SK-N-SH (cell line): ENCODE results near the gene FAM229B. TPM values are rescaled to one million over a fixed set of nuclear protein-coding genes. Genes with fewer than 3 reads are reported as not detected.

Experiments used
- CTCF ChIA-PET: fragments of 300-600, 350-600 bp; formaldehyde crosslinking; extraction: SDS; loops from one replicate; lab custom pipeline; 2021; lab: Yijun Ruan, JAX
- POLR2A ChIA-PET: fragments of 350-600 bp; sonication (Branson Sonifier 250); formaldehyde crosslinking; extraction: SDS; loops from one replicate; lab custom pipeline; 2020; ENCODE audit warnings: antibody characterized with exemption, inconsistent platforms; lab: Yijun Ruan, JAX
- DNase-seq: peaks from one replicate; pipeline ENCODE4 v3.0.0; 2012
- H2AFZ ChIP-seq: fragments of 200-600 bp; sonication (generic); 2 replicates; pipeline ENCODE4 v1.8.1; 2016; ENCODE audit warnings: antibody characterized with exemption, mild to moderate bottlenecking, low read depth
- H3F3A ChIP-seq: fragments of 200-600 bp; sonication (generic); replicated peaks from 2 replicates; pipeline ENCODE3; 2016; ENCODE audit warnings: antibody characterized with exemption, mild to moderate bottlenecking; ENCODE audit not compliant: insufficient read depth
- H3K27ac ChIP-seq, 2 experiments: fragments of 200-500 bp in 1 of 2; fragments of 200-600 bp in 1 of 2; sonication (Bioruptor generic) in 1 of 2; sonication (generic), shearing (Covaris generic) in 1 of 2; 2 replicates each; pipeline versions ENCODE4 v1.5.1 to v1.6.1; 2014 to 2016; ENCODE audit warnings: low read depth in 2 of 2, inconsistent platforms in 1 of 2, low read length in 1 of 2, mild to moderate bottlenecking in 1 of 2, mixed read lengths in 1 of 2
- H3K27me3 ChIP-seq: fragments of 200-600 bp; sonication (generic), shearing (Covaris generic); 2 replicates; pipeline ENCODE4 v1.6.1; 2016; ENCODE audit warnings: mixed run types; ENCODE audit not compliant: insufficient read depth
- H3K36me3 ChIP-seq, 2 experiments: fragments of 200-500 bp in 1 of 2; fragments of 200-600 bp in 1 of 2; sonication (Bioruptor generic) in 1 of 2; sonication (generic) in 1 of 2; replicated peaks in 1 of 2; 2 replicates each; pipeline versions ENCODE3 to v1.5.1; 2014 to 2016; ENCODE audit warnings: low read length in 1 of 2, mild to moderate bottlenecking in 1 of 2; ENCODE audit not compliant: insufficient read depth in 2 of 2, control insufficient read depth in 1 of 2
- H3K4me1 ChIP-seq, 2 experiments: fragments of 200-500 bp in 1 of 2; fragments of 200-600 bp in 1 of 2; sonication (Bioruptor generic) in 1 of 2; sonication (generic), shearing (Covaris generic) in 1 of 2; 2 replicates each; pipeline versions ENCODE4 v1.5.1 to v1.6.1; 2014 to 2016; ENCODE audit warnings: low read depth in 1 of 2, low read length in 1 of 2, mixed run types in 1 of 2; ENCODE audit not compliant: insufficient read depth in 2 of 2, control insufficient read depth in 1 of 2
- H3K4me2 ChIP-seq: fragments of 200-600 bp; sonication (generic), shearing (Covaris generic); 2 replicates; pipeline ENCODE4 v1.6.1; 2017; ENCODE audit warnings: mixed run types
- H3K4me3 ChIP-seq, 2 experiments: fragments of 200-500 bp in 1 of 2; fragments of 200-600 bp in 1 of 2; sonication (Bioruptor generic) in 1 of 2; sonication (generic), shearing (Covaris generic) in 1 of 2; 2 replicates each; pipeline versions ENCODE4 v1.5.1 to v1.8.1; 2014 to 2016; ENCODE audit warnings: low read depth in 2 of 2, inconsistent platforms in 1 of 2, low read length in 1 of 2, mild to moderate bottlenecking in 1 of 2, mixed read lengths in 1 of 2, moderate library complexity in 1 of 2
- H3K79me2 ChIP-seq: fragments of 200-600 bp; sonication (generic); 2 replicates; pipeline ENCODE4 v1.8.1; 2017; ENCODE audit warnings: mild to moderate bottlenecking; ENCODE audit not compliant: insufficient read depth
- H3K9ac ChIP-seq: fragments of 200-600 bp; sonication (generic); 2 replicates; pipeline ENCODE4 v1.6.1; 2017; ENCODE audit warnings: mixed run types
- H3K9me2 ChIP-seq: fragments of 200-600 bp; sonication (generic); 2 replicates; pipeline ENCODE4 v1.6.1; 2017; ENCODE audit warnings: mixed run types
- H3K9me3 ChIP-seq: fragments of 200-600 bp; sonication (generic); 2 replicates; pipeline ENCODE4 v1.6.1; 2017; ENCODE audit warnings: mixed run types, mild to moderate bottlenecking, moderate library complexity
- H4K20me1 ChIP-seq: fragments of 200-600 bp; sonication (generic); 2 replicates; pipeline ENCODE4 v1.6.1; 2017; ENCODE audit warnings: mild to moderate bottlenecking, mixed run types; ENCODE audit not compliant: insufficient read depth
- NRF1 ChIP-seq: IDR thresholded peaks from 2 replicates; pipeline ENCODE4 v1.6.1; 2012; ENCODE audit warnings: low read depth, mild to moderate bottlenecking, low read length
- SMC3 ChIP-seq: IDR thresholded peaks from 2 replicates; pipeline ENCODE4 v1.6.1; 2012; ENCODE audit warnings: low read depth, low read length, improper control_type of control experiment
- USF1 ChIP-seq: IDR thresholded peaks from 2 replicates; pipeline ENCODE4 v1.4.0; 2012; ENCODE audit warnings: low read depth, borderline replicate concordance
- YY1 ChIP-seq: IDR thresholded peaks from 2 replicates; pipeline ENCODE4 v1.4.0; 2012; ENCODE audit warnings: low read depth, mild to moderate bottlenecking
- WGBS: methylation state at CpG from one replicate; pipeline ENCODE4 v1.1.6; 2017; ENCODE audit warnings: low lambda C conversion rate; 5-methylcytosine and 5-hydroxymethylcytosine counted together
- polyA plus RNA-seq, 3 experiments: library from polyadenylated mRNA; depleted of rRNA; stranded (reverse); fragments of >200 nt; gene quantifications; 2 replicates each; pipeline ENCODE4 v1.2.3, GENCODE V29; 2012
- TF ChIP-seq, protein P1 (sequence below): fragments of 150-350 bp; IDR thresholded peaks from 2 replicates; pipeline ENCODE4 v1.6.1; 2016; ENCODE audit warnings: mild to moderate bottlenecking, low read depth, low read length

FAM229B gene
- polyA plus RNA-seq, 1 of the 3 experiments (the other 2 are of a cell fraction): 15.9 TPM

GRCh38 chr6:112065426-112065986, 21.9 kb upstream of the FAM229B start:
- Histone ChIP-seq H3F3A (no peaks in the 10 kb centered on the region), H3K27me3 (no peaks in the 10 kb centered on the region), H3K36me3 (peaks cover 5 to 15% of the 10 kb centered on the region in 2 experiments), H3K9me3 (no peaks in the 10 kb centered on the region), H4K20me1 (no peaks in the 10 kb centered on the region), H3K27ac (no peak overlapping the region), H3K4me3 (no peak overlapping the region), H2AFZ (no peak overlapping the region), H3K9me2 (no peaks in the 10 kb centered on the region), H3K9ac (no peak overlapping the region), H3K4me1 (no peaks in the 10 kb centered on the region), H3K4me2 (no peak overlapping the region), H3K79me2 (no peaks in the 10 kb centered on the region)
- no peak for DNase-seq
- POLR2A ChIA-PET: no interaction called here
- TF ChIP-seq NRF1: no peak
- no peak for TF ChIP-seq YY1
- TF ChIP-seq, protein P1, sequence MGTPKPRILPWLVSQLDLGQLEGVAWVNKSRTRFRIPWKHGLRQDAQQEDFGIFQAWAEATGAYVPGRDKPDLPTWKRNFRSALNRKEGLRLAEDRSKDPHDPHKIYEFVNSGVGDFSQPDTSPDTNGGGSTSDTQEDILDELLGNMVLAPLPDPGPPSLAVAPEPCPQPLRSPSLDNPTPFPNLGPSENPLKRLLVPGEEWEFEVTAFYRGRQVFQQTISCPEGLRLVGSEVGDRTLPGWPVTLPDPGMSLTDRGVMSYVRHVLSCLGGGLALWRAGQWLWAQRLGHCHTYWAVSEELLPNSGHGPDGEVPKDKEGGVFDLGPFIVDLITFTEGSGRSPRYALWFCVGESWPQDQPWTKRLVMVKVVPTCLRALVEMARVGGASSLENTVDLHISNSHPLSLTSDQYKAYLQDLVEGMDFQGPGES: no peak
- TF ChIP-seq USF1: no peak
- CTCF ChIA-PET: interaction anchor here (1.5 kb wide), 1 partner anchor 11 kb away, joined by 4 read pairs; no protein-coding TSS in a partner anchor
- 80% methylated on average over 6 of the region's 6 CpGs for WGBS

GRCh38 chr6:112066606-112067005, 20.8 kb upstream of the FAM229B start:
- 88% methylated on average over 3 of the region's 3 CpGs for WGBS
- CTCF ChIA-PET: no interaction called here

GRCh38 chr6:112081569-112081968, 5.8 kb upstream of the FAM229B start:
- TF ChIP-seq SMC3 (no peak), YY1 (no peak)
- H3K9me2 ChIP-seq: no peaks in the 10 kb centered on the region
- no peaks in the 10 kb centered on the region; the same call in 1 of the 2 replicates for H3K79me2 ChIP-seq
- no peaks in the 10 kb centered on the region for H3F3A ChIP-seq
- H3K4me1 ChIP-seq: peaks cover 2 to 5% of the 10 kb centered on the region in 2 experiments
- CTCF ChIA-PET: interaction anchor here (1.1 to 1.4 kb wide), 2 partner anchors 23 to 82 kb away, joined by 3 to 6 read pairs; no protein-coding TSS in a partner anchor
- H2AFZ ChIP-seq: no peak overlapping the region
- peak overlapping the region in 1 of 2 experiments; percentile 22; a peak in 1 of 4 replicates for H3K27ac ChIP-seq
- no peak for DNase-seq
- H3K4me2 ChIP-seq: no peak overlapping the region
- H3K9ac ChIP-seq: no peak overlapping the region
- H3K4me3 ChIP-seq: no peak overlapping the region
- H4K20me1 ChIP-seq: no peaks in the 10 kb centered on the region
- no peaks in the 10 kb centered on the region for H3K9me3 ChIP-seq
- no peaks in the 10 kb centered on the region for H3K27me3 ChIP-seq
- peaks cover 56 to 65% of the 10 kb centered on the region in 2 experiments for H3K36me3 ChIP-seq
- POLR2A ChIA-PET: no interaction called here
- WGBS: 96% methylated on average over 4 of the region's 4 CpGs

More at GRCh38 chr6:112066606-112067005, 20.8 kb upstream of the FAM229B start:
- H3K4me2 ChIP-seq: no peak overlapping the region
- no peak overlapping the region for H3K27ac ChIP-seq
- no peak for TF ChIP-seq SMC3
- TF ChIP-seq, all 33 proteins: peak for 0
- Histone ChIP-seq H3K27me3 (no peaks in the 10 kb centered on the region), H4K20me1 (no peaks in the 10 kb centered on the region), H3K9ac (no peak overlapping the region), H3K9me3 (no peaks in the 10 kb centered on the region), H3F3A (no peaks in the 10 kb centered on the region), H3K79me2 (no peaks in the 10 kb centered on the region), H3K4me1 (no peaks in the 10 kb centered on the region), H3K36me3 (peaks cover 10 to 26% of the 10 kb centered on the region in 2 experiments), H3K4me3 (no peak overlapping the region), H3K9me2 (no peaks in the 10 kb centered on the region), H2AFZ (no peak overlapping the region)
- POLR2A ChIA-PET: no interaction called here
- DNase-seq: no peak
